WERI-Rb-1 (cell line): ENCODE measurements around the gene BTNL9.

ENCODE experiments used
- DNase-seq: peaks from one replicate; pipeline ENCODE4 v3.0.0-alpha.2; 2020
- H3K27ac ChIP-seq: fragments of 250-450 bp; sonication (Bioruptor Pico); 2 replicates; pipeline ENCODE4 v1.5.1; 2020; ENCODE audit warnings: mild to moderate bottlenecking, moderate library complexity
- H3K27me3 ChIP-seq: fragments of 250-450 bp; sonication (Bioruptor Pico); 2 replicates; pipeline ENCODE4 v1.5.1; 2021; ENCODE audit warnings: mild to moderate bottlenecking, low read depth, moderate library complexity; ENCODE audit not compliant: insufficient read depth, severe bottlenecking
- H3K36me3 ChIP-seq: fragments of 250-450 bp; sonication (Bioruptor Pico); 2 replicates; pipeline ENCODE4 v1.5.1; 2020; ENCODE audit warnings: mild to moderate bottlenecking, moderate library complexity
- H3K4me3 ChIP-seq: 2 replicates; pipeline ENCODE4 v1.5.1; 2011; ENCODE audit warnings: low read depth, mild to moderate bottlenecking, control low read depth, low read length
- H3K9me3 ChIP-seq: fragments of 250-450 bp; sonication (Bioruptor Pico); 2 replicates; pipeline ENCODE4 v1.5.1; 2021; ENCODE audit warnings: mild to moderate bottlenecking, moderate library complexity; ENCODE audit not compliant: severe bottlenecking
- CTCF ChIP-seq: IDR thresholded peaks from 2 replicates; pipeline ENCODE4 v1.5.1; 2011; ENCODE audit warnings: low read depth, mild to moderate bottlenecking, control low read depth, inconsistent platforms, low read length

The BTNL9 gene

DNA sequence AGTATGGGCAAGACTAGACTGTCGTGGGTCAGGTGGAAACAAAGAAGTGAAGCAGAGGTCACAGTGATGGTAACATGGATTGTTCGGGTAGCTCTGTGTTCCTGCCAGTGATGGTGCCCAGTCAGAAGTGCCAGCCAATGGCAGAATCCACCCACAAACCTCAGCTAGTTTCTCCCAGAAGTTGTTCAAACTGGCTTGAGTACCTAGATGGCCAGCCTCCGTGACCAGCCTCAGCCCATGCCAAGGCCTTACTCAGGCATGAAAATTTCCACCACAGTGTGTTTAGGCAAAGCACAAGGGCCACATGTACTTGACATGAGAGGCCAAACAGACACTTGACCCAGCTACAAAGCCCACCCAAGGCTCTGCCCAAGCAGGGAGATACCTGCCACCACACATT is 19.4 kb upstream of the BTNL9 start:
- Histone ChIP-seq H3K9me3 (no peaks in the 10 kb centered on the region), H3K27ac (no peak overlapping the region), H3K36me3 (no peaks in the 10 kb centered on the region), H3K4me3 (no peak overlapping the region), H3K27me3 (no peaks in the 10 kb centered on the region)
- DNase-seq: no peak
- TF ChIP-seq CTCF: no peak

DNA sequence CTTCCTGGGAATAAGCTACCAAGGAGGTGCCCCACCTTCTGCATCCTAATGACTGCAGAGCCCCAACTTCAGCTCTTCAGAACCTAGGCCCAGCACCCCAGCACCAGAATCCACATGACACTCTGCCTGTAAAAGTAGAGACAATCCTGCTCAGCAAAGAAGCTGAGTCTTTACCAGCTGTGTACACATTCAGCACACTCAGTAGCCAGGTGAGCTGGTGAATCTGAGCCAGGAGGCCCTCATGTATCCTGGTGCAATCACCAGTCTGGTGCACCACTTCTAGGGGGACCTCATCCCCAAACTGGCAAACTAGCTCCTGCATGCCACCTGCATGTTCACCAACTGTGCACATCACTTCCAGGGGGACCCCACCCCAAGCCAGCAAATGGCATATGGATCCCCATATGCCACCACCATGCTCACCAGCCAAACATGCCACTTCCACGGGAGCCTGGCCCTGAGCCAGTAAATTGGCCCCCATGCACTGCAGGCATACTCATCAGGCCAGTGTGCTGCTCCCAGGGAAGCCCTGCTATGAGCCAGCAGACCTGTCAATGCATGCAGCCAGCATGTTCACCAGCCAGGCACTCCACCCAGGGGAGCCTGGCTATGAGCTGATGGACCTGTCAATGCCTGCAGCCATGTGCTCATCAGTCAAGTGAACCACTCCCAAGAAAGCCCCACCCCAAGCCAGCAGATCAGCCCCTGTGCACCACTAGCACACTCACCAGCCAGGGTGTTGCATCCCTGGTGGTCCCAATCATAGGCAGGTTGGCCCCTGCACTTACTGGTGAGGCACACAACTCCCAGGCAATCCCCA is 15.6 kb upstream of the BTNL9 start:
- no peak for TF ChIP-seq CTCF
- DNase-seq: no peak
- Histone ChIP-seq H3K27me3 (no peaks in the 10 kb centered on the region), H3K9me3 (no peaks in the 10 kb centered on the region), H3K4me3 (no peak overlapping the region), H3K36me3 (no peaks in the 10 kb centered on the region), H3K27ac (no peak overlapping the region)

DNA sequence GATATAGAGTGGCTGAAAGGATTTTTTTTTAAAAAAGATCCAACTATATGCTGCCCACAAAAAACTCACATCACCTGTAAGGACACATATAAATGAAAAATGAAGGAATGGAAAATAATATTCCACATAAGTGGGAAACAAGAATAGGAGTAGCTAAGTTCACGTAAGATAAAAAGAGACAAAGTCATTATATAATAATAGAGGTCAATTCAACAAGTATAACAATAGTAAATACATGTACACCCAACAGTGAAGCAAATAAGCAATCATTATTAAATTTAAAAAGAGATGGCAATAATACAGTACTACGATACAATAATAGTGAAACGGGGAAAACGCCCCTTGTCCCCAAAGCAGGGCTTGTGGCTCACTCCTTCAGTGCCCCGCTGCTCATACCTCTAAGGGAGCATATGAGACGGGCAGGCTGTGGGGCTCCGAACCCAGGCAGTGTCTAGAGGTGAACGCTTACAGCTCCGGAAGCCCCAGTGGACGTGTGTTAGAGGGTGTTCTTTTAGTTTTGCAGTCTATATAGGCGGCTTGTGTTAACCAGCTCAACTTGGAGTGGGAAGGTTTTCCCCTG is 12.5 kb upstream of the BTNL9 start:
- H3K9me3 ChIP-seq: no peaks in the 10 kb centered on the region
- peaks cover 3% of the 10 kb centered on the region for H3K27me3 ChIP-seq
- no peak for TF ChIP-seq CTCF
- DNase-seq: no peak
- H3K4me3 ChIP-seq: no peak overlapping the region
- no peak overlapping the region for H3K27ac ChIP-seq
- H3K36me3 ChIP-seq: no peaks in the 10 kb centered on the region

GRCh38 chr5:181028032-181028819 is 11.8 kb upstream of the BTNL9 start:
- Histone ChIP-seq H3K4me3 (no peak overlapping the region), H3K27me3 (peaks cover 5% of the 10 kb centered on the region), H3K36me3 (no peaks in the 10 kb centered on the region), H3K27ac (no peak overlapping the region), H3K9me3 (no peaks in the 10 kb centered on the region)
- no peak for TF ChIP-seq CTCF
- no peak for DNase-seq

DNA sequence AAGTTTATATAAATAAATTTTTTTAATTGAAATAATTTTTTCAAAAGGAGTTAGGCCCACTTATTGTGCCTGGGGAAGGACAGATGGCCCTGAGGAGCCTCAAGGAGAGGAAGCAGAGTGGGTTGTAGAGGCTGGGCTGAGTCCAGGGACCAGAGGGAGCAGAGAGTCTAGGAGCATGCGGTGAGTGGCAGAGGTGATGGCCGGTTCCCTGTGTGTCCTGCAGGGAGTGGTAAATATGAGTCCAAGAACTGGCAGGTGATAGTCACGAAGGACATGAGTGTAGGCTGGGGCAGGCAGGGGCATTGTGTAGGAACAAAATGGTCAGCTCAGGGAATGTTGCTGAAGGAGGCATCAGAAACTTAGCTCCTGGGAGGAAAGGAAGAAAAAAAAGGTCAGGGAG is 8.3 kb upstream of the BTNL9 start:
- Histone ChIP-seq H3K27ac (no peak overlapping the region), H3K4me3 (no peak overlapping the region), H3K9me3 (no peaks in the 10 kb centered on the region), H3K27me3 (peaks cover 12% of the 10 kb centered on the region), H3K36me3 (no peaks in the 10 kb centered on the region)
- DNase-seq: no peak
- TF ChIP-seq CTCF: no peak
